Astrocyte of the spinal cord (primary cell): ENCODE data around the gene BDH1.

ENCODE experiments used
- DNase-seq: peaks from one replicate; pipeline ENCODE4 v3.0.0; 2011; ENCODE audit warnings: low read depth, low spot score
- H3K4me3 ChIP-seq: 2 replicates; pipeline ENCODE4 v1.5.1; 2011; ENCODE audit warnings: low read depth, mild to moderate bottlenecking, low read length, moderate library complexity
- CTCF ChIP-seq: IDR thresholded peaks from 2 replicates; pipeline ENCODE4 v1.5.1; 2012; ENCODE audit warnings: low read depth, mild to moderate bottlenecking, low read length, inconsistent platforms
- in situ Hi-C: cut with HindIII; loops from 2 replicates; pipeline ENCODE4 v1.10.0; 2017; ENCODE audit warnings: low sequenced_read_pairs

BDH1 gene

GRCh38 chr3:197524128-197524527 lies 31.6 kb downstream of the BDH1 start:
- in situ Hi-C loops: no loop called here

GRCh38 chr3:197523526-197523925 lies 32.2 kb downstream of the BDH1 start:
- TF ChIP-seq CTCF: no peak
- no peak overlapping the region for H3K4me3 ChIP-seq
- in situ Hi-C loops: no loop called here
- DNase-seq: no peak

More at GRCh38 chr3:197524128-197524527, 31.6 kb downstream of the BDH1 start:
- DNase-seq: no peak
- no peak overlapping the region for H3K4me3 ChIP-seq
- TF ChIP-seq CTCF: no peak

- DNase-seq: no peak
These were observed 32.8 kb downstream of the BDH1 start for GRCh38 chr3:197522881-197523441.

GRCh38 chr3:197522183-197522715 lies 33.5 kb downstream of the BDH1 start:
- no peak for TF ChIP-seq CTCF
- no peak overlapping the region for H3K4me3 ChIP-seq
- no peak for DNase-seq
- in situ Hi-C loops: no loop called here

More at GRCh38 chr3:197522881-197523441, 32.8 kb downstream of the BDH1 start:
- no peak overlapping the region for H3K4me3 ChIP-seq
- no peak for TF ChIP-seq CTCF
- in situ Hi-C loops: no loop called here

GRCh38 chr3:197521277-197522182 lies 34.2 kb downstream of the BDH1 start:
- in situ Hi-C loops: no loop called here
- DNase-seq: no peak
- TF ChIP-seq CTCF: no peak
- H3K4me3 ChIP-seq: no peak overlapping the region

GRCh38 chr3:197520311-197521276 lies 35.2 kb downstream of the BDH1 start:
- in situ Hi-C loops: no loop called here
- TF ChIP-seq CTCF: no peak
- no peak overlapping the region for H3K4me3 ChIP-seq
- DNase-seq: peak; percentile 51
